GM12878 (cell line): ENCODE measurements around the gene GMCL1. TPM values are rescaled to one million over a fixed set of nuclear protein-coding genes. Genes with fewer than 3 reads are reported as not detected.

Experiments used
- ATAC-seq: fragments of 200-7000 bp; cut with Tn5 transposase; 3 replicates; pipeline ENCODE4 v1.9.1; 2020; ENCODE audit warnings: mild to moderate bottlenecking, moderate library complexity
- BruUV-seq: library from RNA; stranded (reverse); fragments of 400-500 nt; replicated peaks from 2 replicates; lab custom pipeline; 2021; lab: Mats Ljungman, UMichigan
- CTCF ChIA-PET: fragments of 300-600 bp; sonication (Branson Sonifier 250); formaldehyde crosslinking; extraction: SDS; loops from one replicate; lab custom pipeline; 2021; ENCODE audit warnings: inconsistent platforms; lab: Yijun Ruan, JAX
- POLR2A ChIA-PET: fragments of 350-600 bp; formaldehyde crosslinking; extraction: SDS; loops from one replicate; lab custom pipeline; 2021; ENCODE audit warnings: inconsistent platforms; lab: Charles Lee
- RAD21 ChIA-PET: fragments of 300-600 bp; sonication (Branson Sonifier 250); formaldehyde crosslinking; loops from one replicate; lab custom pipeline; 2023; ENCODE audit warnings: antibody characterized with exemption; ENCODE audit not compliant: unreplicated experiment; lab: Charles Lee
- SMC1A ChIA-PET: fragments of 300-600 bp; sonication (Branson Sonifier 250); formaldehyde crosslinking; loops from one replicate; lab custom pipeline; 2023; ENCODE audit not compliant: unreplicated experiment, uncharacterized antibody; lab: Charles Lee
- DNase-seq: peaks from one replicate; pipeline ENCODE4 v3.0.0-alpha.2; 2011; ENCODE audit warnings: low read depth, low spot score
- FAIRE-seq: peaks from 3 replicates; lab custom pipeline; 2011; peaks lifted over from hg19 to GRCh38; lab: Jason Lieb, UNC
- H2AFZ ChIP-seq: 2 replicates; pipeline ENCODE4 v1.6.0; 2011; ENCODE audit warnings: low read depth, low read length, control low read depth; ENCODE audit not compliant: control insufficient read depth
- H3K27ac ChIP-seq: 2 replicates; pipeline ENCODE4 v1.5.1; 2011; ENCODE audit warnings: control low read depth; ENCODE audit not compliant: control insufficient read depth, insufficient read depth
- H3K27me3 ChIP-seq, 2 experiments: replicated peaks in 1 of 2; 2 replicates each; pipeline versions ENCODE4 v1.6.0 to v1.6.1; 2011; ENCODE audit warnings: low read length in 1 of 2; ENCODE audit not compliant: control insufficient read depth in 2 of 2, insufficient read depth in 2 of 2
- H3K36me3 ChIP-seq, 2 experiments: 2 replicates each; pipeline ENCODE4 v1.5.1; 2011; ENCODE audit warnings: low read length in 1 of 2; ENCODE audit not compliant: control insufficient read depth in 2 of 2, insufficient read depth in 2 of 2
- H3K4me1 ChIP-seq: 2 replicates; pipeline ENCODE4 v1.6.1; 2011; ENCODE audit warnings: mild to moderate bottlenecking, low read length, moderate library complexity, mixed read lengths; ENCODE audit not compliant: control insufficient read depth, insufficient read depth
- H3K4me2 ChIP-seq: 2 replicates; pipeline ENCODE4 v1.6.0; 2011; ENCODE audit warnings: control low read depth; ENCODE audit not compliant: control insufficient read depth, insufficient read depth
- H3K4me3 ChIP-seq: fragments of 200-600 bp; sonication (generic); 2 replicates; pipeline ENCODE4 v1.5.1; 2016
- H3K79me2 ChIP-seq: 2 replicates; pipeline ENCODE4 v1.6.0; 2011; ENCODE audit warnings: low read length; ENCODE audit not compliant: control insufficient read depth, insufficient read depth
- H3K9ac ChIP-seq: 2 replicates; pipeline ENCODE4 v1.8.0; 2011; ENCODE audit warnings: low read length, control low read depth, mixed read lengths; ENCODE audit not compliant: control insufficient read depth, insufficient read depth
- H3K9me3 ChIP-seq: replicated peaks from 3 replicates; pipeline ENCODE4 v1.5.1; 2011; ENCODE audit warnings: mild to moderate bottlenecking, low read length; ENCODE audit not compliant: control insufficient read depth, insufficient read depth
- H4K20me1 ChIP-seq: 2 replicates; pipeline ENCODE4 v1.6.0; 2011; ENCODE audit not compliant: control insufficient read depth, insufficient read depth
- BHLHE40 ChIP-seq, 2 experiments: fragments of 450-650 bp in 1 of 2; IDR thresholded peaks; 2 replicates each; pipeline ENCODE4 v1.6.1; 2011 to 2017; ENCODE audit warnings: low read depth in 2 of 2, borderline replicate concordance in 1 of 2, improper control_type of control experiment in 1 of 2, low read length in 1 of 2, mild to moderate bottlenecking in 1 of 2
- ETV6 ChIP-seq, 2 experiments: fragments of 450-650 bp in 1 of 2; IDR thresholded peaks in 1 of 2; conservative IDR thresholded peaks in 1 of 2; 2 replicates each; pipeline ENCODE4 v1.6.1; 2014; ENCODE audit warnings: antibody characterized with exemption in 1 of 2, borderline replicate concordance in 1 of 2, low read depth in 1 of 2, mild to moderate bottlenecking in 1 of 2, moderate library complexity in 1 of 2
- PML ChIP-seq: IDR thresholded peaks from 2 replicates; pipeline ENCODE4 v1.6.1; 2012; ENCODE audit warnings: low read length, inconsistent platforms
- TAF1 ChIP-seq: IDR thresholded peaks from 2 replicates; pipeline ENCODE4 v1.6.1; 2011; ENCODE audit warnings: mild to moderate bottlenecking, low read depth, low read length, borderline replicate concordance
- TCF12 ChIP-seq: IDR thresholded peaks from 2 replicates; pipeline ENCODE4 v1.6.1; 2011; ENCODE audit warnings: low read depth, mild to moderate bottlenecking, low read length
- WRNIP1 ChIP-seq: IDR thresholded peaks from 2 replicates; pipeline ENCODE4 v1.6.1; 2011; ENCODE audit warnings: low read depth, low read length, improper control_type of control experiment, borderline replicate concordance
- WGBS: methylation state at CpG from one replicate; pipeline ENCODE4 v1.1.6; 2016; ENCODE audit warnings: low lambda C conversion rate; ENCODE audit not compliant: insufficient replicate concordance, insufficient coverage; ENCODE audit errors: missing lambda C conversion rate; 5-methylcytosine and 5-hydroxymethylcytosine counted together
- in situ Hi-C: fragments of 300-500 bp; cut with MboI; formaldehyde crosslinking; loops from 9 replicates; pipeline ENCODE4 v1.14.3; 2018; ENCODE audit warnings: mixed read lengths
- intact Hi-C: fragments of 100-400 bp; cut with micrococcal nuclease; formaldehyde crosslinking; loops from one replicate; pipeline ENCODE4 v1.14.2; 2022; ENCODE audit not compliant: unreplicated experiment
- polyA plus RNA-seq, 11 experiments: library from polyadenylated mRNA; depleted of rRNA in 4 of 11; unstranded in 6 of 11; stranded (reverse) in 5 of 11; fragments of >200 nt; fragmentation: Nextera tagmentation in 4 of 11; fragmentation: Illumina TruSeq in 1 of 11; extraction: Ambion mirVana in 4 of 11; extraction: Trizol in 1 of 11; gene quantifications; 1 replicate in 1 of 11; 2 replicates in 10 of 11; pipeline versions ENCODE4 v1.2.1 to v1.2.3, GENCODE V29; 2011 to 2016; ENCODE audit warnings: inconsistent platforms in 2 of 11, missing spikeins in 2 of 11, low read depth in 1 of 11
- total RNA-seq, 4 experiments: library from RNA; depleted of rRNA in 3 of 4; stranded (reverse); fragments of >200 nt in 3 of 4; fragmentation: Illumina TruSeq in 1 of 4; extraction: Trizol in 1 of 4; gene quantifications; 2 replicates each; pipeline versions ENCODE4 v1.2.1 to v1.2.3, GENCODE V29; 2013 to 2021
- TF ChIP-seq, protein P1 (sequence below): fragments of 450-650 bp; IDR thresholded peaks from 2 replicates; pipeline ENCODE4 v1.6.1; 2017; ENCODE audit warnings: mild to moderate bottlenecking, moderate library complexity
- TF ChIP-seq, protein P2 (sequence below): fragments of 450-650 bp; IDR thresholded peaks from 2 replicates; pipeline ENCODE4 v1.6.1; 2017; ENCODE audit warnings: mild to moderate bottlenecking, low read depth, inconsistent platforms; ENCODE audit not compliant: poor library complexity, severe bottlenecking

The GMCL1 gene
- total and polyA plus RNA-seq, 10 of the 15 experiments (the other 5 are each of a cell fraction or from before 2014, with no cell fraction given), result 3.7 to 21.4 (median 12.3) TPM

DNA sequence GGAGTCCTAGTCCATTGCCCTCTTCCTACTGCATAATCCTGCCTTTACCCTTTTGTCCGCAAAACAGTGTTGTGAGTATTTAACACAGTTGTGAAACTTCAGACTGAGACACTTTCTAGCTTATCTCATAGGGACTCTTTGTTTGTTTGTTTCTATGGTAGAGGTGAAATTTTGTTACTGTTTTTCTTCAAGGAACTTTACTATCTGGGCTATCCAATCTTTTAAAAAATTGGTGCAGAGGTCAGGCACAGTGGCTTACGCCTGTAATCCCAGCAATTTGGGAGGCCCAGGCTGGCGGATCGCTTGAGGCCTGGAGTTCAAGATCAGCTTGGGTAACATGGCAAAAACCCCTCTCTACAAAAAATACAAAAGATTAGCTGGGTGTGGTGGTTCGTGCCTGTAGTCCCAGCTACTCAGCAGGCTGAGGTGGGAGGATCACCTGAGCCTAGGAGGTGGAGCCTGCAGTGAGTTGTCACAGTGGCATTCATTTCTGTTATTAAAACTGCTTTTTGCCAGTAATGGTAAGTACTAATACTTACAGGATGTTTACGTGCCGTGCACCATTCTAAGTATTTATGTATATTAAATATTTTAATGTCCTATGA, 18.8 kb downstream of the GMCL1 start:
- H3K4me3 ChIP-seq, result no peak overlapping the region
- no TSS peak for BruUV-seq
- no peak overlapping the region for H3K9ac ChIP-seq
- no peak for DNase-seq
- no peak overlapping the region for H3K27ac ChIP-seq
- no peaks in the 10 kb centered on the region for H3K79me2 ChIP-seq
- H2AFZ ChIP-seq, result no peak overlapping the region
- RAD21 ChIA-PET, result interaction anchor here (0.6 to 1.5 kb wide), 3 partner anchors 32 to 502 kb away, joined by 3 to 5 read pairs (median 5); no protein-coding TSS in a partner anchor
- POLR2A ChIA-PET, result no interaction called here
- TF ChIP-seq BHLHE40 (IDR thresholded peaks at IDR 0.05; ENCODE audit: borderline replicate concordance in 1 of 2, low read depth in 2 of 2, low read length in 1 of 2) (no peak), WRNIP1 (no peak), TAF1 (no peak), TCF12 (no peak), PML (no peak), ETV6 (conservative IDR thresholded peaks at IDR 0.05 in 1 of 2, IDR thresholded peaks at IDR 0.05 in 1 of 2; ENCODE audit: borderline replicate concordance in 1 of 2, low read depth in 1 of 2) (no peak)
- TF ChIP-seq, protein P1, sequence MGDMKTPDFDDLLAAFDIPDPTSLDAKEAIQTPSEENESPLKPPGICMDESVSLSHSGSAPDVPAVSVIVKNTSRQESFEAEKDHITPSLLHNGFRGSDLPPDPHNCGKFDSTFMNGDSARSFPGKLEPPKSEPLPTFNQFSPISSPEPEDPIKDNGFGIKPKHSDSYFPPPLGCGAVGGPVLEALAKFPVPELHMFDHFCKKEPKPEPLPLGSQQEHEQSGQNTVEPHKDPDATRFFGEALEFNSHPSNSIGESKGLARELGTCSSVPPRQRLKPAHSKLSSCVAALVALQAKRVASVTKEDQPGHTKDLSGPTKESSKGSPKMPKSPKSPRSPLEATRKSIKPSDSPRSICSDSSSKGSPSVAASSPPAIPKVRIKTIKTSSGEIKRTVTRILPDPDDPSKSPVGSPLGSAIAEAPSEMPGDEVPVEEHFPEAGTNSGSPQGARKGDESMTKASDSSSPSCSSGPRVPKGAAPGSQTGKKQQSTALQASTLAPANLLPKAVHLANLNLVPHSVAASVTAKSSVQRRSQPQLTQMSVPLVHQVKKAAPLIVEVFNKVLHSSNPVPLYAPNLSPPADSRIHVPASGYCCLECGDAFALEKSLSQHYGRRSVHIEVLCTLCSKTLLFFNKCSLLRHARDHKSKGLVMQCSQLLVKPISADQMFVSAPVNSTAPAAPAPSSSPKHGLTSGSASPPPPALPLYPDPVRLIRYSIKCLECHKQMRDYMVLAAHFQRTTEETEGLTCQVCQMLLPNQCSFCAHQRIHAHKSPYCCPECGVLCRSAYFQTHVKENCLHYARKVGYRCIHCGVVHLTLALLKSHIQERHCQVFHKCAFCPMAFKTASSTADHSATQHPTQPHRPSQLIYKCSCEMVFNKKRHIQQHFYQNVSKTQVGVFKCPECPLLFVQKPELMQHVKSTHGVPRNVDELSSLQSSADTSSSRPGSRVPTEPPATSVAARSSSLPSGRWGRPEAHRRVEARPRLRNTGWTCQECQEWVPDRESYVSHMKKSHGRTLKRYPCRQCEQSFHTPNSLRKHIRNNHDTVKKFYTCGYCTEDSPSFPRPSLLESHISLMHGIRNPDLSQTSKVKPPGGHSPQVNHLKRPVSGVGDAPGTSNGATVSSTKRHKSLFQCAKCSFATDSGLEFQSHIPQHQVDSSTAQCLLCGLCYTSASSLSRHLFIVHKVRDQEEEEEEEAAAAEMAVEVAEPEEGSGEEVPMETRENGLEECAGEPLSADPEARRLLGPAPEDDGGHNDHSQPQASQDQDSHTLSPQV, result no peak
- TF ChIP-seq, protein P2, sequence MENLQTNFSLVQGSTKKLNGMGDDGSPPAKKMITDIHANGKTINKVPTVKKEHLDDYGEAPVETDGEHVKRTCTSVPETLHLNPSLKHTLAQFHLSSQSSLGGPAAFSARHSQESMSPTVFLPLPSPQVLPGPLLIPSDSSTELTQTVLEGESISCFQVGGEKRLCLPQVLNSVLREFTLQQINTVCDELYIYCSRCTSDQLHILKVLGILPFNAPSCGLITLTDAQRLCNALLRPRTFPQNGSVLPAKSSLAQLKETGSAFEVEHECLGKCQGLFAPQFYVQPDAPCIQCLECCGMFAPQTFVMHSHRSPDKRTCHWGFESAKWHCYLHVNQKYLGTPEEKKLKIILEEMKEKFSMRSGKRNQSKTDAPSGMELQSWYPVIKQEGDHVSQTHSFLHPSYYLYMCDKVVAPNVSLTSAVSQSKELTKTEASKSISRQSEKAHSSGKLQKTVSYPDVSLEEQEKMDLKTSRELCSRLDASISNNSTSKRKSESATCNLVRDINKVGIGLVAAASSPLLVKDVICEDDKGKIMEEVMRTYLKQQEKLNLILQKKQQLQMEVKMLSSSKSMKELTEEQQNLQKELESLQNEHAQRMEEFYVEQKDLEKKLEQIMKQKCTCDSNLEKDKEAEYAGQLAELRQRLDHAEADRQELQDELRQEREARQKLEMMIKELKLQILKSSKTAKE, result no peak
- ATAC-seq, result no peak
- no peaks in the 10 kb centered on the region for H4K20me1 ChIP-seq
- CTCF ChIA-PET, result interaction anchor here (0.7 to 2.1 kb wide), 4 partner anchors 31 to 124 kb away, joined by 3 to 7 read pairs (median 4); no protein-coding TSS in a partner anchor
- intact Hi-C loops, result no loop called here
- no peaks in the 10 kb centered on the region for H3K27me3 ChIP-seq
- H3K9me3 ChIP-seq, result no peaks in the 10 kb centered on the region
- no peak overlapping the region for H3K4me2 ChIP-seq
- SMC1A ChIA-PET, result interaction anchor here (0.9 to 4.4 kb wide), 3 partner anchors 12 to 198 kb away, joined by 3 to 13 read pairs (median 4); no protein-coding TSS in a partner anchor
- in situ Hi-C loops, result no loop called here
- H3K36me3 ChIP-seq, result peaks cover 2 to 23% of the 10 kb centered on the region in 2 experiments
- 94% methylated on average over 7 of the region's 7 CpGs for WGBS
- FAIRE-seq, result no peak
- no peaks in the 10 kb centered on the region for H3K4me1 ChIP-seq
